ENCODE results near the gene C1orf87. TPM values are rescaled to one million over a fixed set of nuclear protein-coding genes. Genes with fewer than 3 reads are reported as not detected.

Gene C1orf87
- total and polyA plus RNA-seq, 5 donors from 2014 or later, result not detected

GRCh38 chr1:60108196-60108595 lies 34.6 kb upstream of the C1orf87 start:
- no peak overlapping the region for H3K27ac Mint-ChIP-seq
- no peaks in the 10 kb centered on the region for H3K4me1 Mint-ChIP-seq
- Histone ChIP-seq H3K27me3 (ENCODE audit: control insufficient read depth, insufficient read depth, low read length) (no peaks in the 10 kb centered on the region), H3K36me3 (ENCODE audit: control insufficient read depth, insufficient read depth, low read length) (no peaks in the 10 kb centered on the region), H3K9me3 (ENCODE audit: control insufficient read depth in 2 of 2, low read length in 2 of 2) (no peaks in the 10 kb centered on the region), H3K27ac (ENCODE audit: insufficient read depth, low read length, poor library complexity, severe bottlenecking) (no peak overlapping the region), H3K4me3 (ENCODE audit: low read depth, low read length) (no peak overlapping the region), H3K4me1 (ENCODE audit: control insufficient read depth, insufficient read depth, low read length, poor library complexity, severe bottlenecking) (no peaks in the 10 kb centered on the region)
- no peaks in the 10 kb centered on the region for H3K27me3 Mint-ChIP-seq
- no peak overlapping the region for H3K4me3 Mint-ChIP-seq
- DNase-seq, result no peak
- H3K9me3 Mint-ChIP-seq, result peaks cover 0 to 7% (median 3%) of the 10 kb centered on the region in 7 donors
- ATAC-seq (ENCODE audit: low read depth in 2 of 2), result no peak
- H3K36me3 Mint-ChIP-seq, result no peaks in the 10 kb centered on the region

- ATAC-seq (ENCODE audit: low read depth in 2 of 2) (no peak), DNase-seq (no peak)
- Mint-ChIP-seq H3K4me3 (no peak overlapping the region), H3K27me3 (no peaks in the 10 kb centered on the region), H3K27ac (no peak overlapping the region), H3K4me1 (no peaks in the 10 kb centered on the region), H3K9me3 (peaks cover 0 to 3% (median 0%) of the 10 kb centered on the region in 7 donors), H3K36me3 (no peaks in the 10 kb centered on the region)
- Histone ChIP-seq H3K4me1 (ENCODE audit: control insufficient read depth, insufficient read depth, low read length, poor library complexity, severe bottlenecking) (no peaks in the 10 kb centered on the region), H3K27me3 (ENCODE audit: control insufficient read depth, insufficient read depth, low read length) (no peaks in the 10 kb centered on the region), H3K36me3 (ENCODE audit: control insufficient read depth, insufficient read depth, low read length) (no peaks in the 10 kb centered on the region), H3K27ac (ENCODE audit: insufficient read depth, low read length, poor library complexity, severe bottlenecking) (no peak overlapping the region), H3K4me3 (ENCODE audit: low read depth, low read length) (no peak overlapping the region), H3K9me3 (ENCODE audit: control insufficient read depth in 2 of 2, low read length in 2 of 2) (no peaks in the 10 kb centered on the region)
Observed at GRCh38 chr1:60103186-60103585, 29.6 kb upstream of the C1orf87 start.

- ATAC-seq (ENCODE audit: low read depth in 2 of 2) (no peak), DNase-seq (no peak)
Observed at GRCh38 chr1:60102267-60103061, 28.9 kb upstream of the C1orf87 start.

GRCh38 chr1:60101516-60101915 lies 27.9 kb upstream of the C1orf87 start:
- DNase-seq (no peak), ATAC-seq (ENCODE audit: low read depth in 2 of 2) (no peak)
- Histone ChIP-seq H3K27ac (ENCODE audit: insufficient read depth, low read length, poor library complexity, severe bottlenecking) (no peak overlapping the region), H3K4me1 (ENCODE audit: control insufficient read depth, insufficient read depth, low read length, poor library complexity, severe bottlenecking) (no peaks in the 10 kb centered on the region), H3K27me3 (ENCODE audit: control insufficient read depth, insufficient read depth, low read length) (no peaks in the 10 kb centered on the region), H3K36me3 (ENCODE audit: control insufficient read depth, insufficient read depth, low read length) (no peaks in the 10 kb centered on the region), H3K4me3 (ENCODE audit: low read depth, low read length) (no peak overlapping the region), H3K9me3 (ENCODE audit: control insufficient read depth in 2 of 2, low read length in 2 of 2) (no peaks in the 10 kb centered on the region)
- Mint-ChIP-seq H3K4me3 (no peak overlapping the region), H3K4me1 (no peaks in the 10 kb centered on the region), H3K27me3 (no peaks in the 10 kb centered on the region), H3K27ac (no peak overlapping the region), H3K36me3 (no peaks in the 10 kb centered on the region), H3K9me3 (peaks cover 0 to 2% (median 0%) of the 10 kb centered on the region in 7 donors)

More at GRCh38 chr1:60102267-60103061, 28.9 kb upstream of the C1orf87 start:
- Histone ChIP-seq H3K36me3 (ENCODE audit: control insufficient read depth, insufficient read depth, low read length) (no peaks in the 10 kb centered on the region), H3K27me3 (ENCODE audit: control insufficient read depth, insufficient read depth, low read length) (no peaks in the 10 kb centered on the region), H3K4me1 (ENCODE audit: control insufficient read depth, insufficient read depth, low read length, poor library complexity, severe bottlenecking) (no peaks in the 10 kb centered on the region), H3K27ac (ENCODE audit: insufficient read depth, low read length, poor library complexity, severe bottlenecking) (no peak overlapping the region), H3K4me3 (ENCODE audit: low read depth, low read length) (no peak overlapping the region), H3K9me3 (ENCODE audit: control insufficient read depth in 2 of 2, low read length in 2 of 2) (no peaks in the 10 kb centered on the region)
- H3K27me3 Mint-ChIP-seq, result no peaks in the 10 kb centered on the region
- peaks cover 0 to 3% (median 0%) of the 10 kb centered on the region in 7 donors for H3K9me3 Mint-ChIP-seq
- no peak overlapping the region for H3K4me3 Mint-ChIP-seq
- H3K4me1 Mint-ChIP-seq, result no peaks in the 10 kb centered on the region
- no peak overlapping the region for H3K27ac Mint-ChIP-seq
- no peaks in the 10 kb centered on the region for H3K36me3 Mint-ChIP-seq

GRCh38 chr1:60091195-60091715 lies 17.7 kb upstream of the C1orf87 start:
- H3K9me3 ChIP-seq (ENCODE audit: control insufficient read depth in 2 of 2, low read length in 2 of 2), result no peaks in the 10 kb centered on the region
- Mint-ChIP-seq H3K27me3 (no peaks in the 10 kb centered on the region), H3K4me1 (no peaks in the 10 kb centered on the region), H3K9me3 (no peaks in the 10 kb centered on the region), H3K4me3 (no peak overlapping the region), H3K27ac (no peak overlapping the region), H3K36me3 (no peaks in the 10 kb centered on the region)
- ATAC-seq (ENCODE audit: low read depth in 2 of 2) (no peak), DNase-seq (no peak)
- no peaks in the 10 kb centered on the region for H3K27me3 ChIP-seq (ENCODE audit: control insufficient read depth, insufficient read depth, low read length)
- H3K4me1 ChIP-seq (ENCODE audit: control insufficient read depth, insufficient read depth, low read length, poor library complexity, severe bottlenecking), result no peaks in the 10 kb centered on the region
- no peak overlapping the region for H3K27ac ChIP-seq (ENCODE audit: insufficient read depth, low read length, poor library complexity, severe bottlenecking)
- H3K36me3 ChIP-seq (ENCODE audit: control insufficient read depth, insufficient read depth, low read length), result no peaks in the 10 kb centered on the region
- H3K4me3 ChIP-seq (ENCODE audit: low read depth, low read length), result no peak overlapping the region

GRCh38 chr1:60090655-60091054 lies 17.1 kb upstream of the C1orf87 start:
- Mint-ChIP-seq H3K4me1 (no peaks in the 10 kb centered on the region), H3K9me3 (no peaks in the 10 kb centered on the region), H3K36me3 (no peaks in the 10 kb centered on the region), H3K27me3 (no peaks in the 10 kb centered on the region), H3K27ac (no peak overlapping the region), H3K4me3 (no peak overlapping the region)
- Histone ChIP-seq H3K9me3 (ENCODE audit: control insufficient read depth in 2 of 2, low read length in 2 of 2) (no peaks in the 10 kb centered on the region), H3K36me3 (ENCODE audit: control insufficient read depth, insufficient read depth, low read length) (no peaks in the 10 kb centered on the region), H3K27ac (ENCODE audit: insufficient read depth, low read length, poor library complexity, severe bottlenecking) (no peak overlapping the region), H3K27me3 (ENCODE audit: control insufficient read depth, insufficient read depth, low read length) (no peaks in the 10 kb centered on the region), H3K4me1 (ENCODE audit: control insufficient read depth, insufficient read depth, low read length, poor library complexity, severe bottlenecking) (no peaks in the 10 kb centered on the region), H3K4me3 (ENCODE audit: low read depth, low read length) (no peak overlapping the region)
- ATAC-seq (ENCODE audit: low read depth in 2 of 2), result no peak
- DNase-seq, result no peak

- ATAC-seq (ENCODE audit: low read depth in 2 of 2) (no peak), DNase-seq (no peak)
- H3K9me3 ChIP-seq (ENCODE audit: control insufficient read depth in 2 of 2, low read length in 2 of 2), result no peaks in the 10 kb centered on the region
- H3K27ac Mint-ChIP-seq, result no peak overlapping the region
- H3K36me3 ChIP-seq (ENCODE audit: control insufficient read depth, insufficient read depth, low read length), result no peaks in the 10 kb centered on the region
- H3K4me1 ChIP-seq (ENCODE audit: control insufficient read depth, insufficient read depth, low read length, poor library complexity, severe bottlenecking), result no peaks in the 10 kb centered on the region
- H3K9me3 Mint-ChIP-seq, result no peaks in the 10 kb centered on the region
- H3K36me3 Mint-ChIP-seq, result no peaks in the 10 kb centered on the region
- H3K4me3 Mint-ChIP-seq, result no peak overlapping the region
- H3K27me3 Mint-ChIP-seq, result no peaks in the 10 kb centered on the region
- H3K4me1 Mint-ChIP-seq, result no peaks in the 10 kb centered on the region
- H3K4me3 ChIP-seq (ENCODE audit: low read depth, low read length), result no peak overlapping the region
- no peak overlapping the region for H3K27ac ChIP-seq (ENCODE audit: insufficient read depth, low read length, poor library complexity, severe bottlenecking)
- H3K27me3 ChIP-seq (ENCODE audit: control insufficient read depth, insufficient read depth, low read length), result no peaks in the 10 kb centered on the region
Observed at GRCh38 chr1:60088620-60089155, 15.1 kb upstream of the C1orf87 start.

GRCh38 chr1:60087681-60088080 lies 14.1 kb upstream of the C1orf87 start:
- Histone ChIP-seq H3K4me1 (ENCODE audit: control insufficient read depth, insufficient read depth, low read length, poor library complexity, severe bottlenecking) (no peaks in the 10 kb centered on the region), H3K27ac (ENCODE audit: insufficient read depth, low read length, poor library complexity, severe bottlenecking) (no peak overlapping the region), H3K4me3 (ENCODE audit: low read depth, low read length) (no peak overlapping the region), H3K27me3 (ENCODE audit: control insufficient read depth, insufficient read depth, low read length) (no peaks in the 10 kb centered on the region), H3K9me3 (ENCODE audit: control insufficient read depth in 2 of 2, low read length in 2 of 2) (no peaks in the 10 kb centered on the region), H3K36me3 (ENCODE audit: control insufficient read depth, insufficient read depth, low read length) (no peaks in the 10 kb centered on the region)
- H3K36me3 Mint-ChIP-seq, result no peaks in the 10 kb centered on the region
- no peak overlapping the region for H3K27ac Mint-ChIP-seq
- no peaks in the 10 kb centered on the region for H3K27me3 Mint-ChIP-seq
- ATAC-seq (ENCODE audit: low read depth in 2 of 2), result no peak
- no peak overlapping the region for H3K4me3 Mint-ChIP-seq
- H3K9me3 Mint-ChIP-seq, result no peaks in the 10 kb centered on the region
- H3K4me1 Mint-ChIP-seq, result no peaks in the 10 kb centered on the region
- no peak for DNase-seq
